GM23338 (cell line): ENCODE results near the gene NT5C2. TPM values are rescaled to one million over a fixed set of nuclear protein-coding genes. Genes with fewer than 3 reads are reported as not detected.
A peak's percentile ranks its signal among the peaks of the same experiment; 100 is the strongest.

Source experiments
- ATAC-seq: fragments of 200-7000 bp; cut with Tn5 transposase; 3 replicates; pipeline ENCODE4 v1.9.1; 2020
- DNase-seq: peaks from one replicate; pipeline ENCODE4 v3.0.0-alpha.2; 2015; ENCODE audit warnings: low spot score
- H2AFZ ChIP-seq: fragments of 200-600 bp; sonication (generic); 2 replicates; pipeline ENCODE4 v1.8.0; 2016; ENCODE audit warnings: antibody characterized with exemption, mild to moderate bottlenecking, moderate library complexity
- H3F3A ChIP-seq: fragments of 200-600 bp; sonication (generic); replicated peaks from 2 replicates; pipeline ENCODE4 v1.8.0; 2017; ENCODE audit warnings: antibody characterized with exemption, mixed run types, low read depth
- H3K27ac ChIP-seq: fragments of 200-600 bp; sonication (generic); 2 replicates; pipeline ENCODE4 v1.6.1; 2016; ENCODE audit warnings: low read depth
- H3K27me3 ChIP-seq: fragments of 200-600 bp; sonication (generic); 2 replicates; pipeline ENCODE4 v1.8.0; 2016; ENCODE audit warnings: mild to moderate bottlenecking, mixed run types, moderate library complexity; ENCODE audit not compliant: insufficient read depth
- H3K36me3 ChIP-seq: fragments of 200-600 bp; sonication (generic); 2 replicates; pipeline ENCODE4 v1.8.0; 2016; ENCODE audit warnings: mild to moderate bottlenecking; ENCODE audit not compliant: insufficient read depth
- H3K4me1 ChIP-seq: fragments of 200-600 bp; sonication (generic); 2 replicates; pipeline ENCODE4 v1.8.0; 2016; ENCODE audit warnings: mild to moderate bottlenecking, moderate library complexity; ENCODE audit not compliant: insufficient read depth
- H3K4me2 ChIP-seq: fragments of 200-600 bp; sonication (generic); 2 replicates; pipeline ENCODE4 v1.7.1; 2017; ENCODE audit warnings: mixed run types
- H3K4me3 ChIP-seq: fragments of 200-600 bp; sonication (generic); 2 replicates; pipeline ENCODE4 v1.6.1; 2016; ENCODE audit warnings: mixed run types
- H3K79me2 ChIP-seq: fragments of 200-600 bp; sonication (generic); replicated peaks from 2 replicates; pipeline ENCODE4 v1.8.0; 2017; ENCODE audit warnings: mild to moderate bottlenecking; ENCODE audit not compliant: insufficient read depth
- H3K9me2 ChIP-seq: fragments of 200-600 bp; sonication (generic); 2 replicates; pipeline ENCODE4 v1.8.0; 2017; ENCODE audit not compliant: insufficient read depth
- H4K20me1 ChIP-seq: fragments of 200-600 bp; sonication (generic); replicated peaks from 2 replicates; pipeline ENCODE4 v1.8.0; 2017; ENCODE audit warnings: mild to moderate bottlenecking; ENCODE audit not compliant: insufficient read depth
- H3K27ac Mint-ChIP-seq: 2 replicates; pipeline ENCODE4 v1.8.0; 2020; ENCODE audit warnings: inconsistent platforms, mild to moderate bottlenecking, moderate library complexity, mixed read lengths
- H3K27me3 Mint-ChIP-seq: 3 replicates; pipeline ENCODE4 v1.8.0; 2022; ENCODE audit warnings: low read depth, mild to moderate bottlenecking, moderate library complexity, mixed read lengths, inconsistent platforms; ENCODE audit not compliant: insufficient read depth, poor library complexity
- H3K36me3 Mint-ChIP-seq: 3 replicates; pipeline ENCODE4 v1.8.0; 2021; ENCODE audit warnings: low read depth, mild to moderate bottlenecking, inconsistent platforms, moderate library complexity, mixed read lengths
- H3K4me1 Mint-ChIP-seq: 3 replicates; pipeline ENCODE4 v1.8.0; 2020; ENCODE audit warnings: mild to moderate bottlenecking, inconsistent platforms, mixed read lengths
- H3K4me3 Mint-ChIP-seq: 3 replicates; pipeline ENCODE4 v1.8.0; 2021; ENCODE audit warnings: moderate library complexity, mild to moderate bottlenecking, inconsistent platforms, mixed read lengths
- H3K9me3 Mint-ChIP-seq: 3 replicates; pipeline ENCODE4 v1.8.0; 2020; ENCODE audit warnings: moderate library complexity, mild to moderate bottlenecking, inconsistent platforms, mixed read lengths
- CREB1 ChIP-seq: fragments of 250-450 bp; sonication (Bioruptor Pico); IDR thresholded peaks from 2 replicates; pipeline ENCODE4 v1.5.0; 2020; ENCODE audit warnings: low read depth, mild to moderate bottlenecking, moderate library complexity
- CTCF ChIP-seq, 2 experiments: fragments of 200-600 bp in 1 of 2; sonication (generic) in 1 of 2; conservative IDR thresholded peaks; 2 replicates each; pipeline versions ENCODE4 v1.5.1 to v1.6.1; 2016 to 2017; ENCODE audit warnings: antibody characterized with exemption in 2 of 2, low read depth in 2 of 2, mild to moderate bottlenecking in 2 of 2, moderate library complexity in 1 of 2
- EZH2 ChIP-seq: fragments of 200-600 bp; sonication (generic); IDR thresholded peaks from one replicate; pipeline ENCODE4 v1.8.0; 2017; ENCODE audit warnings: antibody characterized with exemption, mild to moderate bottlenecking, low read depth; ENCODE audit not compliant: unreplicated experiment
- NANOG ChIP-seq: IDR thresholded peaks from 2 replicates; pipeline ENCODE4 v1.6.1; 2016; ENCODE audit warnings: antibody characterized with exemption, borderline replicate concordance
- POLR2AphosphoS5 ChIP-seq: IDR thresholded peaks from 2 replicates; pipeline ENCODE4 v1.6.1; 2016; ENCODE audit warnings: antibody characterized with exemption, low read depth
- STAT1 ChIP-seq: IDR thresholded peaks from one replicate; pipeline ENCODE4 v1.6.1; 2016; ENCODE audit warnings: antibody characterized with exemption; ENCODE audit not compliant: unreplicated experiment
- ZNF331 ChIP-seq: fragments of 250-450 bp; sonication (Bioruptor Pico); IDR thresholded peaks from 2 replicates; pipeline ENCODE4 v1.5.0; 2020; ENCODE audit warnings: low read depth, mild to moderate bottlenecking, moderate library complexity
- polyA plus RNA-seq: library from polyadenylated mRNA; unstranded; fragments of >200 nt; fragmentation: Nextera tagmentation; extraction: Ambion mirVana; gene quantifications from 2 replicates; pipeline ENCODE4 v1.2.1, GENCODE V29; 2016
- total RNA-seq: library from RNA; depleted of rRNA; stranded (reverse); fragments of >200 nt; shearing (Covaris generic); gene quantifications from 2 replicates; pipeline ENCODE4 v1.2.3, GENCODE V29; 2014
- TF ChIP-seq, protein P1 (sequence below): fragments of 250-450 bp; sonication (Bioruptor Pico); IDR thresholded peaks from 2 replicates; pipeline ENCODE4 v1.5.0; 2020; ENCODE audit warnings: mild to moderate bottlenecking, moderate library complexity

NT5C2 gene
- total and polyA plus RNA-seq, 2 experiments from 2014 or later = 33.9 to 85.4 TPM

DNA sequence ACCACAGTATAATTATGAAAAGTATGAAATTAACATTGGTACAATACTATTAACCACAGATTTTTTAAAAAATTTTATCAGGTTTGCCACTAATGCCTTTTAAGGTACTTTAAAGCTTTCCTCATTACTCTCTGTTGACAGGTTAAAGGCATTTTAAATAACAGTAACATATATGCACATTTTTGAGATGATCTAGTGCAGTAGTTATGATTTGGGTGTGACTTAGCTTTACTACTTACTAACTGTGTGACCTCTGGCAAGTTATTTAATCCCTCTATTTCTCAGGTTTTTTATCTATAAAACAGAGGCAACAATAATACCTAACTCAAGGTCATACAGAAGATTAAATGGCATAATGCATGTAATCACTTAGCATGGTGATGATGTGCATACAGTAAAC is 94.8 kb downstream of the NT5C2 start (continued):
- TF ChIP-seq, protein P1, sequence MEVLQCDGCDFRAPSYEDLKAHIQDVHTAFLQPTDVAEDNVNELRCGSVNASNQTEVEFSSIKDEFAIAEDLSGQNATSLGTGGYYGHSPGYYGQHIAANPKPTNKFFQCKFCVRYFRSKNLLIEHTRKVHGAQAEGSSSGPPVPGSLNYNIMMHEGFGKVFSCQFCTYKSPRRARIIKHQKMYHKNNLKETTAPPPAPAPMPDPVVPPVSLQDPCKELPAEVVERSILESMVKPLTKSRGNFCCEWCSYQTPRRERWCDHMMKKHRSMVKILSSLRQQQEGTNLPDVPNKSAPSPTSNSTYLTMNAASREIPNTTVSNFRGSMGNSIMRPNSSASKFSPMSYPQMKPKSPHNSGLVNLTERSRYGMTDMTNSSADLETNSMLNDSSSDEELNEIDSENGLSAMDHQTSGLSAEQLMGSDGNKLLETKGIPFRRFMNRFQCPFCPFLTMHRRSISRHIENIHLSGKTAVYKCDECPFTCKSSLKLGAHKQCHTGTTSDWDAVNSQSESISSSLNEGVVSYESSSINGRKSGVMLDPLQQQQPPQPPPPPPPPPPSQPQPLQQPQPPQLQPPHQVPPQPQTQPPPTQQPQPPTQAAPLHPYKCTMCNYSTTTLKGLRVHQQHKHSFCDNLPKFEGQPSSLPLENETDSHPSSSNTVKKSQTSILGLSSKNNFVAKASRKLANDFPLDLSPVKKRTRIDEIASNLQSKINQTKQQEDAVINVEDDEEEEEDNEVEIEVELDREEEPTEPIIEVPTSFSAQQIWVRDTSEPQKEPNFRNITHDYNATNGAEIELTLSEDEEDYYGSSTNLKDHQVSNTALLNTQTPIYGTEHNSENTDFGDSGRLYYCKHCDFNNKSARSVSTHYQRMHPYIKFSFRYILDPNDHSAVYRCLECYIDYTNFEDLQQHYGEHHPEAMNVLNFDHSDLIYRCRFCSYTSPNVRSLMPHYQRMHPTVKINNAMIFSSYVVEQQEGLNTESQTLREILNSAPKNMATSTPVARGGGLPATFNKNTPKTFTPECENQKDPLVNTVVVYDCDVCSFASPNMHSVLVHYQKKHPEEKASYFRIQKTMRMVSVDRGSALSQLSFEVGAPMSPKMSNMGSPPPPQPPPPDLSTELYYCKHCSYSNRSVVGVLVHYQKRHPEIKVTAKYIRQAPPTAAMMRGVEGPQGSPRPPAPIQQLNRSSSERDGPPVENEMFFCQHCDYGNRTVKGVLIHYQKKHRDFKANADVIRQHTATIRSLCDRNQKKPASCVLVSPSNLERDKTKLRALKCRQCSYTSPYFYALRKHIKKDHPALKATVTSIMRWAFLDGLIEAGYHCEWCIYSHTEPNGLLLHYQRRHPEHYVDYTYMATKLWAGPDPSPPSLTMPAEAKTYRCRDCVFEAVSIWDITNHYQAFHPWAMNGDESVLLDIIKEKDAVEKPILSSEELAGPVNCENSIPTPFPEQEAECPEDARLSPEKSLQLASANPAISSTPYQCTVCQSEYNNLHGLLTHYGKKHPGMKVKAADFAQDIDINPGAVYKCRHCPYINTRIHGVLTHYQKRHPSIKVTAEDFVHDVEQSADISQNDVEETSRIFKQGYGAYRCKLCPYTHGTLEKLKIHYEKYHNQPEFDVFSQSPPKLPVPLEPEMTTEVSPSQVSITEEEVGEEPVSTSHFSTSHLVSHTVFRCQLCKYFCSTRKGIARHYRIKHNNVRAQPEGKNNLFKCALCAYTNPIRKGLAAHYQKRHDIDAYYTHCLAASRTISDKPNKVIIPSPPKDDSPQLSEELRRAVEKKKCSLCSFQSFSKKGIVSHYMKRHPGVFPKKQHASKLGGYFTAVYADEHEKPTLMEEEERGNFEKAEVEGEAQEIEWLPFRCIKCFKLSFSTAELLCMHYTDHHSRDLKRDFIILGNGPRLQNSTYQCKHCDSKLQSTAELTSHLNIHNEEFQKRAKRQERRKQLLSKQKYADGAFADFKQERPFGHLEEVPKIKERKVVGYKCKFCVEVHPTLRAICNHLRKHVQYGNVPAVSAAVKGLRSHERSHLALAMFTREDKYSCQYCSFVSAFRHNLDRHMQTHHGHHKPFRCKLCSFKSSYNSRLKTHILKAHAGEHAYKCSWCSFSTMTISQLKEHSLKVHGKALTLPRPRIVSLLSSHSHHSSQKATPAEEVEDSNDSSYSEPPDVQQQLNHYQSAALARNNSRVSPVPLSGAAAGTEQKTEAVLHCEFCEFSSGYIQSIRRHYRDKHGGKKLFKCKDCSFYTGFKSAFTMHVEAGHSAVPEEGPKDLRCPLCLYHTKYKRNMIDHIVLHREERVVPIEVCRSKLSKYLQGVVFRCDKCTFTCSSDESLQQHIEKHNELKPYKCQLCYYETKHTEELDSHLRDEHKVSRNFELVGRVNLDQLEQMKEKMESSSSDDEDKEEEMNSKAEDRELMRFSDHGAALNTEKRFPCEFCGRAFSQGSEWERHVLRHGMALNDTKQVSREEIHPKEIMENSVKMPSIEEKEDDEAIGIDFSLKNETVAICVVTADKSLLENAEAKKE (CRISPR knock-in tag) = no peak
- TF ChIP-seq CTCF (conservative IDR thresholded peaks at IDR 0.05; ENCODE audit: low read depth in 2 of 2) (no peak), NANOG (no peak), STAT1 (no peak)

DNA sequence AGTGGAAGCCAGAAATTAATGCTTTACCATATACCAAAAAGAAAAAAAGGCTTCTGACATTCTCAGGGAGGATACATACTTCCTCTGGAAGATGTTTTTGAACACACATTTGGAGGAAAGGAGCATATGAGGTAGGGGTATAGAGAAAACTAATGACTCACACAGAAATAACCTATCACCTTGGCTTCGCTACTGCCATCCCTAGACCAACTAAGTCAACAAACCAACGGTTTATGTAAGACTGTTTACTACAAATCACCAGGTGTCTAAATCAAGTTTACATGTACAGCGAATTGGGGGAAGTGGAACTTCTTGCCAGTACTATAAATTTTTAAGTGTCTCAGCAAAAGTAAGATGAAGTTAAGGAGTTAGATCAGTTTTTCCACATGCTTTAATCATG is 96.9 kb downstream of the NT5C2 start:
- no peak overlapping the region for H3K27ac ChIP-seq
- TF ChIP-seq ZNF331 (no peak), POLR2AphosphoS5 (no peak), CREB1 (CRISPR knock-in tag) (no peak), STAT1 (no peak), EZH2 (no peak)
- TF ChIP-seq, protein P1 (CRISPR knock-in tag) = no peak

More for the DNA sequence above, 96.9 kb downstream of the NT5C2 start:
- Histone ChIP-seq H3K9me2 (no peaks in the 10 kb centered on the region), H4K20me1 (0 out of 2 replicates have a peak, but pooled peaks cover 2% of the 10 kb centered on the region), H3K27me3 (no peaks in the 10 kb centered on the region), H3K4me1 (no peaks in the 10 kb centered on the region), H3K36me3 (peaks cover 49% of the 10 kb centered on the region), H3K4me2 (no peak overlapping the region), H2AFZ (no peak overlapping the region), H3K79me2 (no peaks in the 10 kb centered on the region), H3F3A (0 out of 2 replicates have a peak, but pooled peaks cover 6% of the 10 kb centered on the region), H3K4me3 (no peak overlapping the region)
- ATAC-seq (no peak), DNase-seq (no peak)
- Mint-ChIP-seq H3K4me1 (no peaks in the 10 kb centered on the region; the same call in 2 of the 3 replicates), H3K27me3 (no peaks in the 10 kb centered on the region), H3K27ac (0 out of 2 replicates have a peak overlapping the region, but pooled peaks have one; percentile 33), H3K4me3 (no peak overlapping the region), H3K36me3 (peaks cover 55% of the 10 kb centered on the region), H3K9me3 (no peaks in the 10 kb centered on the region)
